NCI-H226 (cell line): Measurements from ENCODE around the gene PICALM.

Source experiments
- DNase-seq: peaks from one replicate; pipeline ENCODE4 v3.0.0-alpha.2; 2015

PICALM gene

GRCh38 chr11:86043765-86044503 is 24.9 kb downstream of the PICALM start:
- no peak for DNase-seq

DNA sequence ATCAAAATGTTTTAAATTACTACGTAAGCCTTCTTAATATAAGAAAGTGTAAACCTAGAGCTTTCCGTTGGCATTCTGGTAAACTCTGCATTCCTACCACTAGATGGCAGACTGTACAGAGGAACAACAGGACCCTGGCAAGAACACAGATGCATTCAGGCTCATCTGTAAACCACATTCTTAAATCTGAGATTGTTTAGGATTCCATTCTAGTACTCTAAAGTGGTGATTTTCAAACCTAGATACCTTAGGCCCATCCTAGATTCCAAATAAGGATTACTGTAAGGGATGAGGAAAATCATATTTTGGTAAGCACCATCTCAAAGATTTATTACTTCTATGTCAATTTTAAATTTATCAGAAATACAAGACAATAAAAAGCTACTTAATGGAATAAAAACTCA is 26.9 kb downstream of the PICALM start:
- DNase-seq, result peak; percentile 80

DNA sequence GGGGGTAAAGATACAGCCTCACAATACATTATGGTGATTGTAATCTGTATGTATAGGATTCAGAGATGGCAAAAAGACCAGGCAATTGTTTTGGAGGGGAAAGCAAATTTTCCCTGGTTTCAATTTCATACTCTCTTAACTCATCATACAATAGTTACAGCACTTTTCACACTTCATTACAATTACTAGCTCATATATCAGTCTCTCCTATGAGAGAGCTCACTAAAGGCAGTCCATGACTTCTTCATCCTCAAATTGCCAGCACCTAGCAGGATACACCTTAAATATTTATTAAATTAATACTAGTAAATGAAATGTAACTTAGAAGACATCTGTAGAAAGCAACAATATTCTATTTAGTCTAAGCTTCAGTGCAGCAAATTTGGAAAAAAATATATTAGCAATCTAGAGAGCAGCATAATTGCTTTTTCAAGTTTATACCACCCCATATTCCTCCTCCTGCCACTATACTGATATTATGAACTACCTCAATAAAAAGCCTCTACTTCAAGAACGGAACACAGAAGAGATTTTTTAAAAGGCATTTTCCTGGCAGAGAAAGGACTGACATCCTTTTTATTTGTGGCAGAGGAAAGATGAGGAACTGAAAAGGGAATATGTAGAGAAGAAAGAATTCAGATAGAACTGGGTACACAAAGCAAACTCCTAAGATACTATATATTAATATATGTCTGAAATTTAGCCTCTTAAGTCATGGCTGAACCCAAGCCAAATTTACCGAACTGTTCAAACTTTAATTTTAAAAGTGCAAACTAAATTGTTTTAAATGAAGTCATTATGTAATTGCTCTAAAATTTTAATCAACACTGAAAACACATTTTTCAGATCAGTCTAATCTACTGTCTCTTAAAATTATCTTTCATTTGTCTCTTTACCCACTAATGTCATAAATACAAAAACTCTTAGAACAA is 27.7 kb downstream of the PICALM start:
- no peak for DNase-seq

GRCh38 chr11:86039094-86039493 is 29.8 kb downstream of the PICALM start:
- no peak for DNase-seq

- DNase-seq, result no peak
Observed at GRCh38 chr11:86037743-86038142, 31.1 kb downstream of the PICALM start.

DNA sequence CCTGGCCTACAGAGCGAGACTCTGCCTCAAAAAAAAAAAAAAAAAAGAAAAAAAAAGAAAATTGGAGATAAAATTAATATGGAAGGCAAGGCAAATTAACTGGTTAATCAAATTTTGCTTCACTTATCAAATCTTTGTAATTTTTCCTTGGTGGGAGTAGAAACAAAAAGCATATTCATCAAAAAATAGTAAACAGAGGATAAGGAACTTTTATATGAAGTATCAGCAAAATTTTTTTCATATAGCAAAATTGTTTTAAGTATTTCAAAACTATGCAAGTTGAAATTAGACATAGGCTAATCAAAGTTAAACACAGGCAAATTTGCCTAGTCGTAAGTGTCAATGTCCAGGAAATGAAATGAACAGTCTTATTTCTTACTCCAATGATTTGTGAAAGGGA is 33.0 kb downstream of the PICALM start:
- DNase-seq, result no peak

DNA sequence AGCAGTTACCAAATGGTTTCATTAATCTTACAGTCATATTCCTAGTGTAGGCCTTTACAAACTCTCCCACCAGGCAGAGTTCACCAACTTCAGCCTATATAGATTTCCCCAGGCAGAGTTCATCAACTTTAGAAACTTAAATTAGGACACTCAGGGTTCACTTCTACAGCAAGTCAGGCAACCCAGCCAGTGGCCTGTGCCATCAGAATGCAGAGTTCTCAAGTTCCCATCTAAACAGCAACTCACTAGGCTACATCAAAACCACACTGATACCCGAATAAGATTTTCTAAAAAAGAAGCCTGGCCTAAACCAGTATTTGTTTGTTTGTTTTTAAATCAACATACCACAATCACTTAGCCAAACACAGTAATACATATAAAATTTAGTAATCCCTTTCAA is 33.7 kb downstream of the PICALM start:
- no peak for DNase-seq

- no peak for DNase-seq
Observed at GRCh38 chr11:86034710-86035109, 34.2 kb downstream of the PICALM start.

DNA sequence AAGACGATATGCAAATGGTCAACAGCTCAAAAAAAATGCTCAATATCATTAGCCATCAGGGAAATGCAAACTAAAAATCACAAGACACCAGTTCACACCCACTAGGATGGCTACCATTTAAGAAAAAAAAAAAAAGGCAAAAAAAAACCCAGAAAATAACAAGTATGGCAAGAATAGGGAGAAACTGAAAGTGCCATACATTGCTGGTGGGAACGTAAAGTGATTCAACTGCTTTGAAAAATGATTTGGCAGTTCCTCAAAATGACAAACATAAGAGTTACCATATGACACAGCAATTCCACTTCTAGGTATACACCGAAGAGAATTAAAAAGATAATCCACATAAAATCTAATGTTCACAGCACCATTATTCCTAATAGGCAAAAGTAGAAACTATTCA is 47.5 kb downstream of the PICALM start:
- DNase-seq, result no peak

- DNase-seq, result no peak
Observed at GRCh38 chr11:86018249-86018648, 50.6 kb downstream of the PICALM start.

- DNase-seq, result no peak
Observed at GRCh38 chr11:86016451-86016850, 52.4 kb downstream of the PICALM start.

GRCh38 chr11:86015699-86016098 is 53.2 kb downstream of the PICALM start:
- DNase-seq, result no peak

- DNase-seq, result no peak
Observed at GRCh38 chr11:86014221-86014620, 54.7 kb downstream of the PICALM start.

DNA sequence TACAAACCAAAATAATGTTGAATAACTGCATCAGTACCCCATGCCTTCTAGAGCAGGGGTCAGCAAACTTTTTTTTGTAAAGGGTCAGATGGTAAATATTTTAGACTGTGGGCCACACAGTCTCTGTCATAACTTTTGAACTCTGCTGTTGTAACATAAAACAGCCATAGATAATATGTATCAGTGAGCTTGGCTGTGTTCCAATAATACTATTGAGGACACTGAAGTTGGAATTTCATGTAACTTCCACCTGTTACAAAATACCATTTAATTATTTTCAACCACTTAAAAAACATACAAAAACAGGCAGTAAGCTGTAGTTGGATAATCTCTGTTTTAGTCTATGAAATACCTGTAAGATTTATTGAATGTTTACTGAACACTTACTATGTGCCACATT is 55.2 kb downstream of the PICALM start:
- no peak for DNase-seq

- DNase-seq, result no peak
Observed at GRCh38 chr11:86011175-86011574, 57.7 kb downstream of the PICALM start.

GRCh38 chr11:86003654-86004053 is 65.2 kb downstream of the PICALM start:
- DNase-seq, result no peak

- no peak for DNase-seq
Observed at GRCh38 chr11:86002431-86002830, 66.5 kb downstream of the PICALM start.

- no peak for DNase-seq
Observed at GRCh38 chr11:85991508-85991907, 77.4 kb downstream of the PICALM start.

DNA sequence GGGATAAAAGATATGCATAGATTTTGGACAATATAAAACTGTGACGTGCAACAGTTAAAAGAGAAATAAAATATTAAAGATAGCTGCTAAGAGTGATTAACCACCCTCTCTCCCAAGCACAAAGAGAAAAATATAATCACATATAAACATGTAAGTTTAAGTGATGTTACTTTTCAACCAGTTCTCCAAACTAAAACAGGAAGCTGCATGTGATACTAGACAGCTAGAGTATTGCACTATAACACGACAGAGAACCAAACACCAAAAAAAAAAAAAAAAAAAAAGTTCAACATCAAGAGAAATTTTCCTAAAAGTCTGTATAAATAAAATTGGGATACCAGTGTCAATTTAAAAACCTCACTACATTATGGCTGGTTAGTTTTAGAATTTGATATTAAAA is 79.1 kb downstream of the PICALM start:
- no peak for DNase-seq

GRCh38 chr11:85988780-85989179 is 80.1 kb downstream of the PICALM start:
- no peak for DNase-seq

DNA sequence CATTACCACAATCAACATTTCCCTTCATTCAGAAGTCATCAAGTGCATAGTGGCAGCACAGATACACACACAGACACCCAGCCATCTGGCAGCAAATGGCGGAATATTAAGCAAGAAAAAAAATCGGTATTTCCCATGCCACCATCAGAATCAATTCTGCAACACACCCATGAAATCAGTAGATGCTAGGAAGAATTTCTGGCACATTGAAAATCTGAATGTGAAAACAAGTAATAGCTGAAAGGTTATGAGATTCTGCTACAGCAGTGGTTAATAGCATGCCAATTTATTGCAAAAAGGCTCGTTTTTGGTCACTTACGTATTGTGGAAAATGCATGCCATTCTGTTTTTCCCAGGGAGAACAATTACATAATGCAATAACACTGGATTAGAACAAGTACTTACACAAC is 91.1 kb downstream of the PICALM start:
- DNase-seq, result no peak

DNA sequence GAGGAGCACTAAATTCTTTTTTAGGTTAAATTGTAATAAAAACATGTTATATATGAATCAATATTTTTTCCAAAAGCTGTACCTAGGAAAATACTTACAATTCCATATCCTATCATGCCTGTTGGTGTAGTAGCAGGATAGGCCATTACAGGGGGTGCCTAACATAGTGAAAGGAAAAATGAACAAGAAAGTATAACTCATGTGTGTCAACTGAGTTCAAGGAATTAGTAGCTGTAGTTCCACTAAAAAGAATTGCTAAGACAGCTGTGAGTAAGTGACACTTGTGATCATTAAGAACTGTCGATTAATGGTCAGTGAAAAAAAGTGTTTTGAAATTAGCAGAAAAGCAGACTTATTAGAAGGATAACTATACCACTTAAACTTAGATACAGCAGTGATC is 92.4 kb downstream of the PICALM start:
- DNase-seq, result no peak

- DNase-seq, result peak; percentile 20
Observed at GRCh38 chr11:85974122-85974521, 94.8 kb downstream of the PICALM start.

- no peak for DNase-seq
Observed at GRCh38 chr11:85970593-85970992, 98.3 kb downstream of the PICALM start.
